GM19395 (cell line): ENCODE data around the gene ICE2.

Experiments used
- ATAC-seq: cut with Tn5 transposase; IDR thresholded peaks from one replicate; pipeline ENCODE4 v1.9.1; 2021; ENCODE audit warnings: mild to moderate bottlenecking, moderate library complexity; ENCODE audit not compliant: unreplicated experiment

ICE2 gene

DNA sequence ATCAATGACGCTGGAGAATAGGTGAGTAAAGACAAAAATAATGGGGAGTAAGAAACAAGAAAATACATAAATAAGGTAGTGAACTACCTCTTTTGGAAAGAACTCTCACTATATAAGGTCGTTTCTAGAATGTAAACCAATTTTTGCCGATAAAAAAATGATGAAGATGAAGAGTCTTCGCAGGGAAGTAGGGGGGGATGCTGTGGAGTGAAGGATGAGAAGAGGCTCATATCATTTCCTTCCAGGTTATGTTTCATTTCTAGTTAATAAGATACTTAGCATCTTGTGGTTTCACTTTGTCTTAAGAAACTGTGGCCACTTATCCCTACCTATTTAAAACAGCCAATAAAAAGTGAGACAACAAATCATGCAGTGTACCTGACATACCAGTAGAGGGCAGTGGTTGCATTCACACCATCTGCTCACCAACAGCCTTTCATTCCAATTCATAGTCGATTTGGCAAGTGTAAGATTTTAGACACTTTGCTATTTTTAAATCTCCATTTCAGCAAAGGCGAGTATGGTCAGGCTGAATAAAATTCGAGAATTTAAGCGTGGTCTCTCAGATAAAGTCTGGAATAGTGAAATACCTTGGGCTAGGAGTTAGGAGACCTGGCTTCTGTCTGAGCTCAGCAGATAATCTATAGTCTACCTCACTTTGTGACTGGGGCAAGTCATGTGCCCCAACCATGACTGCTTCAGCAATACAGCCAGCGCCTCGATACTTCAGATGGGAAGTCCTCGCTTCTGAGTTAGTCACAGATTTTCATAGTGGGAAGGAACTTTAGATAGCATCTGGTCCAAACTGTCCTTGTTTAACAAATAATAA lies 28.9 kb upstream of the ICE2 start:
- ATAC-seq = peak; percentile 96

DNA sequence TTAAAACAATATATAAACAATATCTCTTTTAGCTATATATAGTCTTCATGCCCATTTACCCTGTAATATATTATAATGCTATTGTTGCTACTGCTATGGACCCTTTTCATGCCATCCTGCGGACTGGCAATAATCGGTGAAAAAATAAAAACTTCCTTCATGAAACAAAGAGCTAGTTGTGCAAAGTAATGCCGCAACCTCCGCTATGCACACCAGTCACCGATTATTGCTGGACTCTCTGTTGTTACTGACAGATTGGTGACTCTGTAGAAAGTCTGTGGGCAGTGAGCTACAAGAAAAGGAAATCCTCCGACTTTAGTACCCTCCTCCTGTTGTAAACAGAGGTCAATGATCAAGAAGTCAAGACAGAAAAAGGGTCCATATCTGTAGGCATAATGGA lies 17.9 kb upstream of the ICE2 start:
- ATAC-seq = no peak

DNA sequence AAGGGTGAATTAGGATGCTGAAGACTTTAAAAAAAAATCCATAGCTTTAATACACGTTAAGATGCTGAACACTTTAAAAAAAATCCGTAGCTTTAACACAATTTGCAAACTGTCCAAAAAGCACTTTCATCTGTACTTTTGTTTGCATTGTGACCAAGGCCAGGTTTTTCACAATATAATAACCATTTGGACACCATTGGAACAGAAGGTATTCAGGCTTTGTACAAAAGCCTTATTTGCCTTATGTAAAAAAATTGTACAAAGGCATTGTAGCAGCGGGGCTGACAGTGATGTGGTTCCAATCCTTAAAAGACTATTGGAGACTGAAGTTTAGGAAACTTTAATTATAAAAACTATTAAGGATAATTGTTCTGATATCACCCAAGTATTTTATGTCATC lies 15.2 kb upstream of the ICE2 start:
- no peak for ATAC-seq

DNA sequence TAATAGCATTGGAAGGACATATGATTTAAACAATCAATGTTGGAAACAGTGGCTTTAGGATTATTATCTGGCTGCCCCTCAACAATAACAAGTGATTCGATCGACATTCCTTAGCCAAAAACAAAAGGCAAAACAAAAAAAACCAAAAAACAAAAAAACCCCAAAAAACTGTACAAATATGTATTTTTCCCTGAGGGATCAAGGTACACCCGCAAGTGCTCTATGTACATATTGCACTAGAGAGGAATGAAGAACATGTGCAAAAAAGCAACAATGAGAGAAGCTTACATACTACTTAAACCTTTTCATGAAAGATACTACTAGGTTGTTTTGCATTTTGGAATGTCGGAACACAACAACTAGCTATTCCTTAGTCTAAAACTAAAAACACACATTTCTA lies 14.2 kb upstream of the ICE2 start:
- ATAC-seq = no peak

DNA sequence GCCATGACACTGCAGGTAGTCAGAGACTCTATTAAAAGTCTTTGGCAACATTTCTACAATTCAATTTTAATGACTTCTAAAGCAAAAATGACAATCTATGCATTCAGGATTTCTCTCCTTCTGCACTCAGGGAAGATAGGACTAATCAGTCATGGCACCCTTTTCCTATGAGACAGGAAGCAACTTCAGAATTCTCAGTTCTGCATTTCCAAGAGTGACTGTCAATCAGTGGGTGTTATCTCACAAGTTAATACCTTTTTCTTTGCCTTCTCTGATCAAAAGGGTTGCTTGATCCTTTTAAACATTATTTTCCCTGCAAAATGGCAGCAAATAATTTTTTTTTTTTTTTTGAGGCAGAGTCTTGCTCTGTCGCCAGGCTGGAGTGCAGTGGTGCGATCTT lies 7.8 kb upstream of the ICE2 start:
- no peak for ATAC-seq

DNA sequence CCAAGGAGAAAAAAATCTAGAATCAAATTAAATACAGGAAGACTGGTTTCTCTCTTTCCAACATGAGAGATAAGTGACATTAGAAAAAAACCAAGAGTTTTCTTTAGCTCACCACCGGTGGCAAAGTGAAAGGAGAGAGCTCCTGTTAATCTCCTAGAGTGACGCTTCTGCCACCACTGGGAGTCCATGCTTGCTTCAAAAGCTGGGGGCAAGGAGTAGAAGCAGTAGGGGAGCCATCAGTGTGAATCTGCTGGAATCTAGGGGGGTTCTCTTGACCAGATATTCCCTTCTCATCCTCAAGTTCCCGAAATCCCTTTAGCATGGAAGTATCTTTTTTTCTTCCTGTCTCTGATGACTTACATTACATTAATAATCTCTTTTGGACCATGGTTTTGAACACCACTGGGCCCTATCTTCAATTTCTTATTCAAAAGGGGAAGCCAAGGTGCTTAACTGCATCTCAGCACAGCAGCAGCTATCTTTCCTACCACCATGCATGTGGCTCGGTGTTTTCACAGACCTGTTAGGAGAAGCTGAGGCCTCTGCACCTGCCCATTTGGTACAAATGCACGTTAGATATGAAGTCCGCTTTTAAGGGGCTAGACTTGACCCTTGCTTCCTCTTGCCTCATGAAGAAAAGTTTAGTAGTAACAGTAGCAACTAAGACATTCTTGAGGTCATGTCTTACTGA lies 6.6 kb upstream of the ICE2 start:
- ATAC-seq = no peak

DNA sequence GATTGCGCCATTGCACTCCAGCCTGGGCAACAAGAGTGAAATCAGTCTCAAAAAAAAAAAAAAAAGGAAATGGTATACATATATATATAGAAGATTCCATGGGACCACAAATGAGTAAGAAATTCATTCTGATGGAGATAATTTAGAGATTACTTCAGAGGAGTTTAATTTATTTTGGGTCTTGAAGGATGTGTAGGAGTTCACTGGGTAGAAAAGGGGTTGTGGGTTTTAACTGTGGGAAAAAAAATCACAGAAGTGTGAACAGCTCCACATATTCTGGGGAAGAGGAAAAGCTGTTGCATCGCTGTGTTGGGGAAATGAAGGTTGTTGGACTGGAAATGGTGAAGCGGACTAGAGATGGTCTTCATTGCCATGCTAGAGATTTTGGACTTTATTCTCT lies 4.1 kb upstream of the ICE2 start:
- no peak for ATAC-seq

DNA sequence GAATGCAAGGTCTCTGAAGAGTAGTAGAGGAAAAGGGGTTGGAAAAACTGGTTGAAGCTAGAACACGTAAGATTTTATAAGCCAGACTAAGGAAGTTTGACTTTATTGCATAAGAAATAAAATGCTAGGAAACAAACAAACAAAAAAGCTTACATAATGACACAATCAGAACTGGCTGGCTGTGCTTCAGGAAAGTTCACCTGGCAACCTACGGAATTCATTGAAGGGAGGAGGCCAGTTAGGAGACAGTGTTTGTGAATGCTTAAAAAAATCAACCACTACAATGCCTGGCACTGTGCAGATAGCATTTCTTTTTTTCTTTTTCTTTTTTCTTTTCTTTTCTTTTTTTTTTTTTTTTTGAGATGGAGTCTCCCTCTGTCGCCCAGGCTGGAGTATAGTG lies 1.9 kb upstream of the ICE2 start:
- ATAC-seq = no peak

DNA sequence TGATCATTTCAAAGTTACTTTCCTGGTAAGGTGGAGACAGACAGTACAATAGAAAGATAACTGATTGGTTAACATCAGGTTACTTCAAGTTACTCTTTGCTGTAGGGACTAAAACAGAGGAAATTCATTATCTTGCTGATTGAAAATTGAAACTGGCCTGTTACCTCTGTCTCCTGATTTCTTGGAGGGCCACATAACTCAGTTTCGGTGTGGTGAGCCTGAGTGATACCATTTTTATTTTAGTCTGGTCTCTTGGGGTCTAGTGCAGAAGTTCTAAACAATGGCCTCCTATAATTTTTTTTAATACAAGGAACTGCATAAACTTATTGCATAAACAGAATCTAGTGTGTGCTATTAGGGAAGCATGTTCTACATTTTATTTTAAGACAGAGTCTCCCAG lies 1.2 kb upstream of the ICE2 start:
- ATAC-seq = no peak

DNA sequence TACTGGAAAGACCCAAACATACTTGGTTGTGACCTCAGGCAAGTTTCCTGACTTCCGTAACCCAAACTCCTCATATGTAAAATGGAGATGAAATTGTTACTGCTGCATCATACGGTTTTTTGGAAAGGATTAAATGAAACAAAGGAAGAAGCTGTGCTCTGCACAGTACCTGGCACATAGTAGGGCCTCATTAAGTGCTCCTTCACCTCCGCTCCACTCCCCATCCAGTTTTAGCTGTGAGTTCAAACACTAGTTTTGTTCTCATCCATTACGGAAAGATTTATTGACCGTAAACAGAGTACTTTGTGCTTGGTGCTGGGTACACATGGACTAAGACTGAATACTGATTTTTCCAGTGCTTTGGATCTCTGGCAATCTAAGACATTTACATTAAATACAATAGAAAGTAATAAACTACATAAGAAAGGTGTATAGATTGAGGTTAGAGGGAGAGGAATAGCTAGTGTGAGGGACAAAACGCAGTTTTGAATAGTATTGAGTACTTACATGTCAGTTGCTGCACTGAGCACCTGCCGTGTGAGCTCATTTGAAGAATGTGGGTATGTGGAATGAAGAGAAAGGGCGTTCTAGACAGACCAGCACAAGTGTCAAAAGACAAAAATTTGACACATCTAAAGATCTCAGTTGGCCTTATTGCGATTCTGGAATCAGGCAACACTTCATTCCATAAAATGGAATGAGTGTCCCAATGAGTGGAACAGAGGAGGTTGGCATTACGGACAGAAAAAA lies 594 bp upstream of the ICE2 start:
- ATAC-seq = no peak

DNA sequence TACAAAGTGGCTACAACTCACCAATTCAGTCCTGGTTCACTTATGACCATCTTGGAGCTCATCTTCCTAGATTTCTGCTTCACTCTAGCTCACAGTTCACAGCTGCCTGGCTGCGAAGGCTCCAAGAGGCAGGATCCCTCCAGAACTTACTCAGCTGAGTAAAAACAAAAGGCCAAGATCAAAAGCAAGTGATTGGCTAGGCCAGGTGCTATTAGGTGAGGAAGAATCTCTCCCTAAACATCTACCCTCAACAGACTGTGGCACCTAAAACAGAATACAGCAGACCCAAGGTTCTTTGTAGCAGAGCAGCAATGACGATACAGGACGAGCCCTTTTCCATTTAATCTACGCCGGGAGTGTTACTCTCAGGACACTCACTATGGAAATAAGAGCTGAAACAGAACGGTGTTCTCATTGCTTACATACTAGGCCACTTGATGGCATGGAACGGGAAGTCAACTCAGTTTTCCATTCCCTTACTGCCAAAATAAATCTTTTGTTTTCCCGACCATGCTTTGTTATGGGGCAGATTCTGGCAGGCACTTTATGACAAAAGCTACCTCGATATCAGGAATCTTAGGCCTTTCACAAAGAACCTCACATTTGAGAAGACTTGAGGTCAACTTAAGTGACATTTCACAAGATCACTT lies 901 bp downstream of the ICE2 start:
- no peak for ATAC-seq

DNA sequence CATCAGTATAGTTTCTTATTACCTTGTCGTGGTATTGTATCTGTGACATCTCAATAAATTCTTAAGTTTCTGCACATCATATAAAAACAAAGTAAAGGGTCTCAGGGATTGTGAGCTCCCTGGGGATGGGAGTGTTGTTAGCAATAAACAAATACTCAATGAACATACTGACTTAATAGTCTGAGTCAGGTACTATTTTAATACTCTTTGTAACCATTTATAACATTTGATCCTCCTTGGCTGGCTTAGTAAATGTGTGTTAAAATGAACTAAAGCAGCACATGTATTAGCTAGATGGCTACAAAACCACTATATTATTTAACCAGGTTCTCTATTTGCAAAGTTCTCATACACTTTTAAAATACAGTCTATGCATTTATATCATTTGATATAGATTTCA lies 1.8 kb downstream of the ICE2 start:
- ATAC-seq = no peak

DNA sequence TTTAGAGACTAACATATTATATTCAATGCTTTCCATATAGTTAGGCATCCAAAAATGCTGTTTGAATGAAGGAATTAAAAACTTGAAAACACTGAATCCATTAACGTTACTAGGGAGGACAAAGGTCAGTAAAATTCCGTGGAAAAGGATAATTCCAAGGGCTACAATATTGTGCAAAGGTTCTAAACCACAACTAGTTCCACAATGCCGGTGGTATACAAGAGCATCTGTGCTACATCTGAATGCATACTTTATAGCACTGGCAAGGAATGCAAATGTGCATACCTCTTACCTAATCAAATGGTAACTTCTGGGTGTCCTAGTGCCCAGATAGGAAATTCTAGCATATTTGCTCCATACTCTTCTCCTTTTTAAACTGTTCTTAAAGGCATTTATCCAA lies 2.2 kb downstream of the ICE2 start:
- no peak for ATAC-seq

DNA sequence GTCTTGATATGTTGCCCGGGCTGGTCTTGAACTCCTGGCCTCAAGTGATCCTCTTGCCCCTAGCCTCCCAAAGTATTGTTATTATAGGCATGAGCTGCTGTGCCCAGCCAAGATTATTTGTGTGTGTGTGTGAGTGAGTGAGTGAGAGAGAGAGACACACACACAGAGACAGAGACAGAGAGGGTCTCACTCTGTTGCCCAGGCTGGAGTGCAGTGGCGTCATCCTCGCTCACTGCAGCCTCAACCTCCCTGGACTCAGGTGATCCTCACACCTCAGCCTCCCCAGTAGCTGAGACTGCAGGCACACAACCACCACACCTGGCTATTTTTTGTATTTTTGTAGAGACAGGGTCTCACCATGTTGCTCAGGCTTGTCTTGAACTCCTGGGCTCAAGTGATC lies 5.8 kb downstream of the ICE2 start:
- ATAC-seq = no peak

DNA sequence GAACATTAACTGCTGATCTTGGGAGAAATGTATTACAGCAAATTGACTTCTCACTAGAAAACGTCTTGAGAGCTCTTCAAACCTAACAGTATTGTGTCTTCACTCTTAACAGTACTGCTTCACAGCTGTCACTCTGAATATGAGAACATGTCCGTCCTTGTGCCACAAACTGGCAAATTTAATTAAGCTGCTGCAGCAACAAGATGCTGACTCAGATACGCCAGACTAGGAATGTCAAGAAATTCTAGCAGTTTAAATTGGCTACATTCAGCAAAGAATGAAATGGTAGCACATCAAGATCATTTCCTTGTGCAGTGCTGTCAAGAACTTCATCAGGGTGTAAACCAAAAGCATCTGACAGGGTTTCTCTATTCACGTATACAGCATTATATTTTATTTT lies 7.6 kb downstream of the ICE2 start:
- no peak for ATAC-seq

DNA sequence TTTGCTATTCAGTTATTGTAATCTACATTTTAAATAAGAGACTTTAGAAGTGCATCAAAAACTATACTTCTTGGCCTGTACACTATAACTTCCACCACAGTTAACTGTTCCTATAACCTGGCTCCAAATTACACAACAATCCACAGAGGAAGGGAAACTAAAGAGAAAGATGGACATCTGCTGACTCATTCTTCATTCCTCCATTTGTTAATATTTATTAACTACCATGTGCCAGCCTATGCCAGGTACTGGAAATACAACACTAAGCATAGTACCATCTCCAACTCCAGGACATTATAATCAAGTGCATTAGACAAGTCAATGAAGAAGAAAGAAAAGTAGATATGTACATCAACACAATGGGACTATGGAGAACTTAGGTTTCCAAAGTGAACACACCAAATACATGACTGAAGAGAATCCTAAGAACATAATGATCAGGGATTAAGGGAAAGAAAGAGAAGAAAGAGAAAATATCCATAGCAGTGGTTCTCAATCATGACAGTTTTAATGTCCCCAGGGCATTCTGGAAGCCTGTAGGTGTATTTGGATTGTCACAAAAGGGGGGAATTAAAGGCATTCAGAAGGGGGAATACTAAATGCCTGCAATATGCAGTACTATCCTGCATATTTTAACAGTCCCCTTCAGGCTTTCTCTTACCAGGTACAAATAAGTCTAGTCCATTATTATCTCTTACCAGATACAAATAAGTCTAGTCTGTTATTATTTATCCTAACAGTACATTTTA lies 8.9 kb downstream of the ICE2 start:
- ATAC-seq = no peak

DNA sequence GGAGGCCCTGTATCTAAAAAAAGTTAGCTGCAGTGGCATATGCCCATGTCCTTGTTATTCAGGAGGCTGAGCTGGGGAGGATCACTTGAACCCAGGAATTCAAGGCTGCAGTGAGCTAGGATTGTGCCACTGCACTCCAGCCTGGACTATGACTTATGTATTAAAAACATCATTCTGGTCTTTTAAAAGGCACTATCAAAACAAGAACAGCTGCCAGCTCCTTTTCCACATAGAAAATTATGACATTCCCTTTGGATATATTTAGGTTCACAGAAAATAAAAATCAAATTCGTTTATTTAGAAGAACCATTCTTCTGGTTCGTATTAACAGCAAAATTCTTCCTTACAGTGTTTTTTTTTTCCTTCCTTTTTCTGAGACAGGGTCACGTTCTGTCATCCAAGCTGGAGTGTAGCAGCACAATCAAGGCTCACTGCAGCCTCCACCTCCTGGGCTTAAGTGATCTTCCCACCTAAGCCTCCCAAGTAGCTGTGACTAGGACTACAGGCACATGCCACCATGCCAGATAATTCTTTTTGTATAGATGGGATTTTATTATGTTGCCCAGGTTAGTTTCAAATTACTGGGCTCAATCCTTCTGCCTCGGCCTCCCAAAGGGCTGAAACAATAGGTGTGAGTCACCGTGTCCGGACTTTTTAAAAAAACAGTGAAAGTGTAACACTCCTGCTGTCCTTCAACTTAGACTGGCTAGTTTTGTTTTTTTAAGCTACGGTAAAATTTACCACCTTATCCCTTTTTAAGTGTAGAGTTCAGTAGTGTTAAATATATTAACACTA lies 13.9 kb downstream of the ICE2 start:
- no peak for ATAC-seq

DNA sequence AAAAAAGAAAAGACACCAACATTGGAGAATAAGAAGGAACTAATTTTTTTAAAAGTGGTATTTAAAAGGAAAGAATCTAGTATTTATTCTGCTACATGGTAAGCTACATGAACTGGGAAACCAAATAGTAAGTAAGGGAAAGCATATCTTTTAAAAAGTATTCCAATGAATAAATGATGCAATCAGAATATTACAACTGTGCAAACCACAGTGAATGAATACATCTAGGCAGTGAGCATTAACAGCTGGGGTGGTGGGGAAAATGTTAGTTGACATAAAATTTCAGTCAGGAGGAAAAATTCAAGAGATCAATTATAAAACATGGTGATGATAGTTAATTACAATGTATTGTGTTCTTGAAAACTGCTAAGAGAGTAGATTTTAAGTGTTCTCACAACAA lies 16.9 kb downstream of the ICE2 start:
- no peak for ATAC-seq

DNA sequence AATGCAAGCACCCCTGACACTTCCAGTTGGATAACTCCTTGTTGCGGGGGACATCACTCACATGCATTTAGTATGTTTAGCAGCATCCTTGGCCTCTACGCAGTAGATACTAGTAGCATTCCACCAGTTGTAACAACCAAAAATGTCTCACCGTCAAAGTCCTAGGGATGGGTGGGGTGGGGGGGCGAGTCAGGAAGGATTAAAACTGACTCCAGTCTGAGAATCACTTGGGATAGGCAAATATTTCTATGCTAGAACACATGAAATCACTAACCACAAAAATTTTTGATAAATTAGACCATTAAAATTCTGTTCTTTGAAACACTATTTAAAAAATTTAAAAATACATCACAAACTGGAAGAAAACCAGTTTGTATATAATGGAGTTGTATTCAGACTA lies 18.0 kb downstream of the ICE2 start:
- no peak for ATAC-seq

DNA sequence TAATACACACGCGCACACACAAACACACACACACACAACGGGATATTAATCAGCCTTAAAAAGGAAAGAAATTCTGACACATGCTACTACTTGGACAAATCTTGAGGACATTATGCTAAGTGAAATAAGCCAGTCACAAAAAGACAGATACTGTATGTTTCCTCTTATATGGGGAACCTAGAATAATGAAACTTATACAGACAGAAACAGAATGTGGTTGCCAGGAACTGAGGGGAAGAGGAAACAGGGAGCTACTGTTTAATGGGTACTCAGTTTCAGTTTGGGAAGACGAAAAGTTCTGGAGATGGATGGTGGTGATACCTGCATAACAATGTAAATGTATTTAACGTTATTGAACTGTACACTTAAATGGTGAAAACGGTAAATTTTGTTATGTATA lies 20.2 kb downstream of the ICE2 start:
- ATAC-seq = no peak
